ENCODE data around the gene NET1.
A peak's percentile ranks its signal among the peaks of the same experiment; 100 is the strongest.
"Not testable (repeated sequence)": the region's sequence is repeated elsewhere in the genome, so short reads cannot be mapped to it uniquely, and the experiment has no call there.

Gene NET1

DNA sequence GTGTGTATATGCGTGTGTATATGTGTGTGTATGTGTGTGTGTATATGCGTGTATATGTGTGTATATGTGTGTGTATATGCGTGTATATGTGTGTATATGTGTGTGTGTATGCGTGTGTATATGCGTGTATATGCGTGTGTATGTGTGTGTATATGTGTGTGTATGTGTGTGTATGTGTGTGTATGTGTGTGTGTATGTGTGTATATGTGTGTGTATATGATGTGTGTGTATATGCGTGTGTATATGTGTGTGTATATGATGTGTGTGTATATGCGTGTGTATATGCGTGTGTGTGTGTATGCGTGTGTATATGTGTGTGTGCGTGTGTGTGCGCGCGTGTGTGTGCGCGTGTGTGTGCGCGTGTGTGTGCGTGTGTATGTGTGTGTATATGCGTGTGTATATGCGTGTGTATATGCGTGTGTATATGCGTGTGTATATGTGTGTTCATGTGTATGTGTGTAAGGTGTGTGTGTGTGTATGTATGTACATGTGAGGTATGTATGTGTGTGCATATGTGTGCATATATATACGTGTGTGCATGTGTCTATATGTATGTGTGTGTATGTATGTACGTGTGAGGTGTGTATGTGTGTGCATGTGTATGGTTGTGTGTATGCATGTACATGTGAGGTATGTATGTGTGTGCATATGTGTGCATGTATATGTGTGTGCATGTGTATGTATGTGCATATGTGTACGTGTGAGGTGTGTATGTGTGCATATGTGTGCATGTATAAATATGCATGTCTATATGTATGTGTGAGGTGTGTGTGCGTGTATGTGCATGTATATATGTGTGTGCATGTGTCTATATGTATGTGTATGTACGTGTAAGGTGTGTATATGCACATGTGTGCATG is 41.6 kb upstream of the NET1 start:
- peak in 2 of 3 donors; percentile 20 to 60 for DNase-seq
- H3K27ac ChIP-seq (ENCODE audit: insufficient read depth in 1 of 2, low read depth in 1 of 2, low read length in 2 of 2, poor library complexity in 1 of 2, severe bottlenecking in 2 of 2), result no peak overlapping the region
- 80% methylated on average over 26 of the region's 28 CpGs for WGBS (ENCODE audit: insufficient coverage)
- CTCF ChIA-PET, result no interaction called here
- H3K9me3 ChIP-seq (ENCODE audit: control extremely low read depth in 1 of 5, control insufficient read depth in 4 of 5, insufficient read depth in 2 of 5, low read depth in 1 of 5, low read length in 4 of 5), result peaks cover 0 to 4% (median 0%) of the 10 kb centered on the region in 5 experiments
- POLR2A ChIA-PET, result no interaction called here
- no peaks in the 10 kb centered on the region for H3K27me3 ChIP-seq (replicated peaks in 2 of 5; ENCODE audit: control insufficient read depth in 4 of 5, insufficient read depth in 5 of 5, low read length in 4 of 5)
- H3K36me3 ChIP-seq (ENCODE audit: control insufficient read depth in 4 of 4, insufficient read depth in 4 of 4, low read length in 3 of 4), result no peaks in the 10 kb centered on the region
- H3K4me3 ChIP-seq (ENCODE audit: control insufficient read depth in 1 of 7, extremely low read depth in 1 of 7, insufficient read depth in 4 of 7, low read depth in 2 of 7, low read length in 6 of 7), result no peak overlapping the region
- peaks cover 0 to 7% (median 2%) of the 10 kb centered on the region in 4 experiments for H3K4me1 ChIP-seq (ENCODE audit: control extremely low read depth in 1 of 4, control insufficient read depth in 4 of 4, insufficient read depth in 4 of 4, low read length in 3 of 4)

DNA sequence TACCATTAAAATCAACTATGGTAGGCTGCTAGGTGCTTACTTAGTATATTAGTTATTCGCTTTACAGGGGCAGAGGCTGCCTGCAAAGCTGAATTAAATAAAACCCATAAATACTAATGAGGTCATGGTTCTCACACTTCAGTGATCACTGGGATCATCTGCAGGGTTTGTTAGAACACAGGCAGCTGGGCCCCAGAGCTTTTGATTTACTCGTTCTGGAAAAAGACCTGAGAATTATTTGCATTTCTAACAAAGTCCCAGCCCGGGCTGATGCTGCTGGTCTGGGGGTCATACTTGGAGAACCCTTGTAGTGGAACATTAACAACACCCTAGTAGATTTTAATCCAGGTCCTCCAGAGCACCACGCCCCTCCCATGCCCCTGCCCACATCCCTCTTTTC is 39.0 kb upstream of the NET1 start:
- ChIA-PET POLR2A (no interaction called here), CTCF (interaction anchor here (1.0 kb wide), 1 partner anchor 10 kb away, joined by 4 read pairs; no protein-coding TSS in a partner anchor)
- no peaks in the 10 kb centered on the region for H3K4me1 ChIP-seq (ENCODE audit: control extremely low read depth in 1 of 4, control insufficient read depth in 4 of 4, insufficient read depth in 4 of 4, low read length in 3 of 4)
- 96% methylated on average over 4 of the region's 4 CpGs for WGBS (ENCODE audit: insufficient coverage)
- no peak overlapping the region for H3K27ac ChIP-seq (ENCODE audit: insufficient read depth in 1 of 2, low read depth in 1 of 2, low read length in 2 of 2, poor library complexity in 1 of 2, severe bottlenecking in 2 of 2)
- peaks cover 0 to 4% (median 0%) of the 10 kb centered on the region in 5 experiments for H3K9me3 ChIP-seq (ENCODE audit: control extremely low read depth in 1 of 5, control insufficient read depth in 4 of 5, insufficient read depth in 2 of 5, low read depth in 1 of 5, low read length in 4 of 5)
- DNase-seq, result no peak
- H3K4me3 ChIP-seq (ENCODE audit: control insufficient read depth in 1 of 7, extremely low read depth in 1 of 7, insufficient read depth in 4 of 7, low read depth in 2 of 7, low read length in 6 of 7), result no peak overlapping the region
- H3K36me3 ChIP-seq (ENCODE audit: control insufficient read depth in 4 of 4, insufficient read depth in 4 of 4, low read length in 3 of 4), result no peaks in the 10 kb centered on the region
- no peaks in the 10 kb centered on the region for H3K27me3 ChIP-seq (replicated peaks in 2 of 5; ENCODE audit: control insufficient read depth in 4 of 5, insufficient read depth in 5 of 5, low read length in 4 of 5)

DNA sequence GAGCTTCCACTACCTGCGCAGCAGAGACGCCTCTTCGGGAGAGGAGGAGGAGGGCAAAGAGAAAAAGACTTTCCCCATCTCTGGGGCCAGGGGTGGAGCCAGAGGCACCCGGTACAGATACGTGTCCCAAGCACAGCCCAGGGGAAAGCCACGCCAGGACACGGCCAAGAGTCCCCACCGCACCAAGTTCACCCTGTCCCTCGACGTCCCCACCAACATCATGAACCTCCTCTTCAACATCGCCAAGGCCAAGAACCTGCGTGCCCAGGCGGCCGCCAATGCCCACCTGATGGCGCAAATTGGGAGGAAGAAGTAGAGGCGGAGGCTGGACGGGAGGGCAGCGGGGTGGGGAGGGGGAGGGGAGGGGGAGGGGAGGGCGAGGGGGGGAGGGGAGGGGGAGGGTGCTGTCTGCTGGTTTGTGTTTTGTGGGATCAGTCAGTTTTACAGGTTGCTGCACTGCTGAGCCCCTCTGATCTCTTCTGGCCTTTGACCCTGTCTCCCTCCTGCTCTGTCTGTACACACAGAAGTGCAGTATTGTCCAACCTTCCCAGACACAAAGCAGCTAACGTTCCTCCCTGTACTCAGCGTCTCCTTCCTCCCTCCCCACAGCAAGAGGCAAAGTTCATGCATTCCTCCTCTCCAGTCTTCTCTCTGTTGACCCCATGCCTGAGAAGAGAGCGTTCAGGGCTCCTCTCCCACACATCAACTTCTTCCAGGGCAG is 38.3 kb upstream of the NET1 start:
- CTCF ChIA-PET, result no interaction called here
- peaks cover 0 to 4% (median 0%) of the 10 kb centered on the region in 5 experiments for H3K9me3 ChIP-seq (ENCODE audit: control extremely low read depth in 1 of 5, control insufficient read depth in 4 of 5, insufficient read depth in 2 of 5, low read depth in 1 of 5, low read length in 4 of 5)

DNA sequence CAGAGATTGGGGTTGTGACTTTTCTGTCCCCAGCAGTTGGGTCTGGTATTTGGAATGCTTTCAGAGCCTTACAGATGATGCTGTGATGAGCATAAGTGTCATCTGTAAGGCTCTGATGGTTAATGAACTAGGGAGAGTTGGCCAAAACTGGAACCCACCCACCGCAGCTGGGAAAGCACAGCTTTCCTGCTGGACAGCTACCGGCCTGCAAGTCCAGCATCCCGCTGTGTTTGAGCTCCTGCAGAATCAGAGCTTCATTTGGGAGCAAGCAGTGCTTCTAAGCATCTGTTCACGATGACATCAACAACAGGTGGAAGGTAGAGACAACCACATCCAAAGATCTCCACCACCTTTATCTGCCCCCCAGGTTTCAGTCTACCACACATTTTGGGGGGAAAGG is 35.9 kb upstream of the NET1 start:
- ChIA-PET POLR2A (no interaction called here), CTCF (interaction anchor here (1.3 kb wide), 1 partner anchor 527 kb away, joined by 5 read pairs; no protein-coding TSS in a partner anchor)
- 97% methylated on average over 3 of the region's 4 CpGs for WGBS (ENCODE audit: insufficient coverage)
- no peak overlapping the region for H3K4me3 ChIP-seq (ENCODE audit: control insufficient read depth in 1 of 7, extremely low read depth in 1 of 7, insufficient read depth in 4 of 7, low read depth in 2 of 7, low read length in 6 of 7)
- no peaks in the 10 kb centered on the region for H3K9me3 ChIP-seq (ENCODE audit: control extremely low read depth in 1 of 5, control insufficient read depth in 4 of 5, insufficient read depth in 2 of 5, low read depth in 1 of 5, low read length in 4 of 5)
- H3K27me3 ChIP-seq (replicated peaks in 2 of 5; ENCODE audit: control insufficient read depth in 4 of 5, insufficient read depth in 5 of 5, low read length in 4 of 5), result no peaks in the 10 kb centered on the region
- no peaks in the 10 kb centered on the region for H3K36me3 ChIP-seq (ENCODE audit: control insufficient read depth in 4 of 4, insufficient read depth in 4 of 4, low read length in 3 of 4)
- no peaks in the 10 kb centered on the region for H3K4me1 ChIP-seq (ENCODE audit: control extremely low read depth in 1 of 4, control insufficient read depth in 4 of 4, insufficient read depth in 4 of 4, low read length in 3 of 4)
- H3K27ac ChIP-seq (ENCODE audit: insufficient read depth in 1 of 2, low read depth in 1 of 2, low read length in 2 of 2, poor library complexity in 1 of 2, severe bottlenecking in 2 of 2), result no peak overlapping the region
- DNase-seq, result no peak

More for the DNA sequence above, 38.3 kb upstream of the NET1 start:
- Histone ChIP-seq H3K27ac (ENCODE audit: insufficient read depth in 1 of 2, low read depth in 1 of 2, low read length in 2 of 2, poor library complexity in 1 of 2, severe bottlenecking in 2 of 2) (no peak overlapping the region), H3K27me3 (replicated peaks in 2 of 5; ENCODE audit: control insufficient read depth in 4 of 5, insufficient read depth in 5 of 5, low read length in 4 of 5) (no peaks in the 10 kb centered on the region), H3K4me1 (ENCODE audit: control extremely low read depth in 1 of 4, control insufficient read depth in 4 of 4, insufficient read depth in 4 of 4, low read length in 3 of 4) (no peaks in the 10 kb centered on the region), H3K36me3 (ENCODE audit: control insufficient read depth in 4 of 4, insufficient read depth in 4 of 4, low read length in 3 of 4) (no peaks in the 10 kb centered on the region), H3K4me3 (ENCODE audit: control insufficient read depth in 1 of 7, extremely low read depth in 1 of 7, insufficient read depth in 4 of 7, low read depth in 2 of 7, low read length in 6 of 7) (no peak overlapping the region)
- WGBS (ENCODE audit: insufficient coverage), result 98% methylated on average over 7 of the region's 22 CpGs
- DNase-seq, result no peak
- POLR2A ChIA-PET, result no interaction called here

DNA sequence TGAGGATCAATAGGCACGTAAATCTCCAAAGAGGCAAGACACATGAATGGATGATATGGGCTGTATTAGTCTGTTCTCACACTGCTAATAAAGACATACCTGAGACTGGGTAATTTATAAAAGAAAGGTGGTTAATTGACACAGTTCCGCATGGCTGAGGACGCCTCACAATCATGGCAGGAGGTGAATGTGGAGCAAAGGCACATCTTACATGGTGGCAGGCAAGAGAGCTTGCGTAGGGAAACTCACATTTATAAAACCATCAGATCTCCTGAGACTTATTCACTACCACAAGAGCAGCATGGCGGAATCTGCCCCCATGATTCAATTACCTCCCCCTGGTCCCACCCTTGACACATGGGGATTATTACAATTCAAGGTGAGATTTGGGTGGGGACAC is 33.2 kb upstream of the NET1 start:
- DNase-seq; H3K36me3 ChIP-seq (ENCODE audit: control insufficient read depth in 4 of 4, insufficient read depth in 4 of 4, low read length in 3 of 4); H3K27ac ChIP-seq (ENCODE audit: insufficient read depth in 1 of 2, low read depth in 1 of 2, low read length in 2 of 2, poor library complexity in 1 of 2, severe bottlenecking in 2 of 2); POLR2A ChIA-PET; H3K4me3 ChIP-seq (ENCODE audit: control insufficient read depth in 1 of 7, extremely low read depth in 1 of 7, insufficient read depth in 4 of 7, low read depth in 2 of 7, low read length in 6 of 7); H3K27me3 ChIP-seq (replicated peaks in 2 of 5; ENCODE audit: control insufficient read depth in 4 of 5, insufficient read depth in 5 of 5, low read length in 4 of 5); H3K9me3 ChIP-seq (ENCODE audit: control extremely low read depth in 1 of 5, control insufficient read depth in 4 of 5, insufficient read depth in 2 of 5, low read depth in 1 of 5, low read length in 4 of 5); H3K4me1 ChIP-seq (ENCODE audit: control extremely low read depth in 1 of 4, control insufficient read depth in 4 of 4, insufficient read depth in 4 of 4, low read length in 3 of 4): not testable (repeated sequence)
- 100% methylated on average over 3 of the region's 5 CpGs for WGBS (ENCODE audit: insufficient coverage)
- CTCF ChIA-PET, result interaction anchor here (1.2 to 1.8 kb wide), 2 partner anchors 530 to 535 kb away, joined by 3 to 12 read pairs; no protein-coding TSS in a partner anchor

DNA sequence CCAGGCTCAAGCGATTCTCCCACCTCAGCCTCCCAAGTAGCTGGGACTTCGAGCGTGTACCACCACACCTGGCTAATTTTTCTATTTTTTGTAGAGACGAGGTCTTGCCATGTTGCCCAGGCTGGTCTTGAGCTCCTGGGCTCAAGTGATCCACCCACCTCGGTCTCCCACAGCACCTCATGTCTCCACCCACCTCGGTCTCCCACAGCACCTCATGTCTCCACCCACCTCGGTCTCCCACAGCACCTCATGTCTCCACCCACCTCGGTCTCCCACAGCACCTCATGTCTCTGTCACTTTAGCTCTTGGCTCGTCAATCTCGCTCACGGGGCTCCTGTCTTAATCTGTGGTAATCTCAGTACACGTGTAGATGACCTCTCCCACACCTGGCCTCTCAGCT is 32.0 kb upstream of the NET1 start:
- WGBS (ENCODE audit: insufficient coverage), result 94% methylated on average over 10 of the region's 12 CpGs

DNA sequence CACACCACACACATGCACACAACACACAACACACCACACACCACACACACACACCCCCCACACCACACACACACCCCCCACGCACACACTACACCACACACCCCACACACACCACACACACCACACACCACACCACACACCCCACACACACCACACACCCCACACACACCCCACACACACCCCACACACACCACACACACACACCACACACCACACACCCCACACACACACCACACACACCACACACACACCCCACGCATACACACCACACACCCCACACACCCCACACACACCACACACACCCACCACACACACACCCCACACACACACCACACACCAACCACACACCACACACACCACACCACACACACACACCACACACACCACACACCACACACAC is 31.2 kb upstream of the NET1 start:
- no peaks in the 10 kb centered on the region for H3K9me3 ChIP-seq (ENCODE audit: control extremely low read depth in 1 of 5, control insufficient read depth in 4 of 5, insufficient read depth in 2 of 5, low read depth in 1 of 5, low read length in 4 of 5)
- no peaks in the 10 kb centered on the region for H3K4me1 ChIP-seq (ENCODE audit: control extremely low read depth in 1 of 4, control insufficient read depth in 4 of 4, insufficient read depth in 4 of 4, low read length in 3 of 4)
- H3K27me3 ChIP-seq (replicated peaks in 2 of 5; ENCODE audit: control insufficient read depth in 4 of 5, insufficient read depth in 5 of 5, low read length in 4 of 5), result no peaks in the 10 kb centered on the region
- WGBS (ENCODE audit: insufficient coverage), result no CpG with 5 or more reads among the region's 2 CpGs
- H3K27ac ChIP-seq (ENCODE audit: insufficient read depth in 1 of 2, low read depth in 1 of 2, low read length in 2 of 2, poor library complexity in 1 of 2, severe bottlenecking in 2 of 2), result no peak overlapping the region
- DNase-seq, result peak in 1 of 3 donors; percentile 26
- no peaks in the 10 kb centered on the region for H3K36me3 ChIP-seq (ENCODE audit: control insufficient read depth in 4 of 4, insufficient read depth in 4 of 4, low read length in 3 of 4)
- H3K4me3 ChIP-seq (ENCODE audit: control insufficient read depth in 1 of 7, extremely low read depth in 1 of 7, insufficient read depth in 4 of 7, low read depth in 2 of 7, low read length in 6 of 7), result no peak overlapping the region
- CTCF ChIA-PET, result interaction anchor here (1.3 to 1.8 kb wide), 2 partner anchors 9 to 532 kb away, joined by 6 to 12 read pairs; no protein-coding TSS in a partner anchor
- POLR2A ChIA-PET, result no interaction called here

More for the DNA sequence above, 32.0 kb upstream of the NET1 start:
- CTCF ChIA-PET, result interaction anchor here (0.9 to 1.8 kb wide), 6 partner anchors 10 to 536 kb away, joined by 3 to 12 read pairs (median 3); no protein-coding TSS in a partner anchor
- H3K27me3 ChIP-seq (replicated peaks in 2 of 5; ENCODE audit: control insufficient read depth in 4 of 5, insufficient read depth in 5 of 5, low read length in 4 of 5); H3K27ac ChIP-seq (ENCODE audit: insufficient read depth in 1 of 2, low read depth in 1 of 2, low read length in 2 of 2, poor library complexity in 1 of 2, severe bottlenecking in 2 of 2); H3K4me1 ChIP-seq (ENCODE audit: control extremely low read depth in 1 of 4, control insufficient read depth in 4 of 4, insufficient read depth in 4 of 4, low read length in 3 of 4); H3K4me3 ChIP-seq (ENCODE audit: control insufficient read depth in 1 of 7, extremely low read depth in 1 of 7, insufficient read depth in 4 of 7, low read depth in 2 of 7, low read length in 6 of 7); H3K36me3 ChIP-seq (ENCODE audit: control insufficient read depth in 4 of 4, insufficient read depth in 4 of 4, low read length in 3 of 4); DNase-seq; POLR2A ChIA-PET; H3K9me3 ChIP-seq (ENCODE audit: control extremely low read depth in 1 of 5, control insufficient read depth in 4 of 5, insufficient read depth in 2 of 5, low read depth in 1 of 5, low read length in 4 of 5): not testable (repeated sequence)
